Gastroesophageal sphincter (tissue), 4 donors: ENCODE results near the gene LINC00305. TPM values are rescaled to one million over a fixed set of nuclear protein-coding genes. Genes with fewer than 3 reads are reported as not detected.

Source experiments
- ATAC-seq: fragments of 150-250 bp; one replicate; pipeline ENCODE4 v1.9.1; 2016; ENCODE audit warnings: mild to moderate bottlenecking, moderate library complexity
- H3K27ac ChIP-seq, 4 donors: fragments of 200-600 bp; sonication (generic) in 3 of 4; 1 replicate in 3 of 4; 2 replicates in 1 of 4; pipeline ENCODE4 v1.5.1; 2016 to 2019
- H3K27me3 ChIP-seq: fragments of 200-600 bp; sonication (generic); one replicate; pipeline ENCODE4 v1.5.1; 2019
- H3K36me3 ChIP-seq, 2 donors: fragments of 200-600 bp; sonication (generic); one replicate each; pipeline ENCODE4 v1.5.1; 2019; ENCODE audit warnings: control low read depth in 1 of 2
- H3K4me1 ChIP-seq, 3 donors: fragments of 200-600 bp; sonication (generic); 1 replicate in 2 of 3; 2 replicates in 1 of 3; pipeline ENCODE4 v1.5.1; 2016 to 2019; ENCODE audit warnings: control low read depth in 2 of 3
- H3K4me3 ChIP-seq, 2 donors: fragments of 200-600 bp; sonication (generic); one replicate each; pipeline ENCODE4 v1.5.1; 2019; ENCODE audit warnings: mild to moderate bottlenecking in 1 of 2, moderate library complexity in 1 of 2
- H3K9me3 ChIP-seq, 3 donors: fragments of 200-600 bp; sonication (generic); one replicate each; pipeline ENCODE4 v1.5.1; 2017 to 2019; ENCODE audit warnings: control low read depth in 2 of 3
- CTCF ChIP-seq, 4 experiments: fragments of 200-600 bp in 2 of 4; fragments of 450-650 bp in 2 of 4; sonication (generic) in 1 of 4; IDR thresholded peaks; one replicate each; pipeline ENCODE4 v1.5.1; 2017 to 2019; ENCODE audit warnings: antibody characterized with exemption in 4 of 4, mild to moderate bottlenecking in 2 of 4, moderate library complexity in 2 of 4
- EP300 ChIP-seq: sonication (generic); formaldehyde crosslinking; IDR thresholded peaks from one replicate; pipeline ENCODE4 v1.6.1; 2017; ENCODE audit warnings: antibody characterized with exemption, mild to moderate bottlenecking
- POLR2A ChIP-seq, 2 donors: fragments of 450-650 bp; IDR thresholded peaks; one replicate each; pipeline ENCODE4 v1.6.1; 2017; ENCODE audit warnings: antibody characterized with exemption in 2 of 2, mild to moderate bottlenecking in 2 of 2, moderate library complexity in 1 of 2
- POLR2AphosphoS5 ChIP-seq: sonication (generic); formaldehyde crosslinking; IDR thresholded peaks from one replicate; pipeline ENCODE4 v1.6.1; 2017; ENCODE audit warnings: antibody characterized with exemption
- WGBS, 2 donors: methylation state at CpG; one replicate each; pipeline ENCODE4 v1.1.5; 2018; ENCODE audit warnings: low coverage in 1 of 2; 5-methylcytosine and 5-hydroxymethylcytosine counted together
- total RNA-seq, 4 donors: library from RNA; depleted of rRNA; stranded (reverse); fragments of >200 nt; gene quantifications; one replicate each; pipeline ENCODE4 v1.1.0, GENCODE V29; 2016

The LINC00305 gene
- total RNA-seq, 4 donors from 2014 or later, result not detected

GRCh38 chr18:64167408-64167925 is 18.6 kb upstream of the LINC00305 start:
- no peaks in the 10 kb centered on the region for H3K4me1 ChIP-seq
- no peak for ATAC-seq
- no peaks in the 10 kb centered on the region for H3K9me3 ChIP-seq
- H3K27ac ChIP-seq, result no peak overlapping the region
- no peak overlapping the region for H3K4me3 ChIP-seq
- TF ChIP-seq POLR2A (IDR thresholded peaks at IDR 0.05) (no peak), CTCF (IDR thresholded peaks at IDR 0.05) (no peak), POLR2AphosphoS5 (no peak), EP300 (no peak)
- H3K27me3 ChIP-seq, result no peaks in the 10 kb centered on the region
- no peaks in the 10 kb centered on the region for H3K36me3 ChIP-seq

- Histone ChIP-seq H3K9me3 (no peaks in the 10 kb centered on the region), H3K27ac (no peak overlapping the region), H3K36me3 (no peaks in the 10 kb centered on the region), H3K4me3 (no peak overlapping the region), H3K4me1 (no peaks in the 10 kb centered on the region), H3K27me3 (no peaks in the 10 kb centered on the region)
- TF ChIP-seq POLR2AphosphoS5, result no peak
- no peak for TF ChIP-seq EP300
- TF ChIP-seq POLR2A (IDR thresholded peaks at IDR 0.05), result no peak
- TF ChIP-seq CTCF (IDR thresholded peaks at IDR 0.05), result no peak
- no peak for ATAC-seq
- 44 to 47% methylated on average over 2 of the region's 2 CpGs for WGBS, 2 donors
Observed at GRCh38 chr18:64165906-64166305, 17.0 kb upstream of the LINC00305 start.

GRCh38 chr18:64164883-64165282 is 16.0 kb upstream of the LINC00305 start:
- Histone ChIP-seq H3K4me3 (no peak overlapping the region), H3K9me3 (no peaks in the 10 kb centered on the region), H3K27me3 (no peaks in the 10 kb centered on the region), H3K36me3 (no peaks in the 10 kb centered on the region), H3K4me1 (no peaks in the 10 kb centered on the region), H3K27ac (no peak overlapping the region)
- TF ChIP-seq POLR2AphosphoS5 (no peak), POLR2A (IDR thresholded peaks at IDR 0.05) (no peak), EP300 (no peak), CTCF (IDR thresholded peaks at IDR 0.05) (no peak)
- no peak for ATAC-seq
- 86 to 100% methylated on average over 2 to 3 of the region's 4 CpGs for WGBS, 2 donors

GRCh38 chr18:64149916-64150438 is 1.1 kb upstream of the LINC00305 start:
- no peak overlapping the region for H3K27ac ChIP-seq
- no peaks in the 10 kb centered on the region for H3K9me3 ChIP-seq
- H3K4me1 ChIP-seq, result no peaks in the 10 kb centered on the region
- WGBS, 2 donors, result 86 to 98% methylated on average over 7 to 11 of the region's 11 CpGs
- no peak overlapping the region for H3K4me3 ChIP-seq
- no peaks in the 10 kb centered on the region for H3K36me3 ChIP-seq
- ATAC-seq, result no peak
- TF ChIP-seq EP300 (no peak), POLR2AphosphoS5 (no peak), POLR2A (IDR thresholded peaks at IDR 0.05) (no peak), CTCF (IDR thresholded peaks at IDR 0.05) (no peak)
- H3K27me3 ChIP-seq, result no peaks in the 10 kb centered on the region

- Histone ChIP-seq H3K27ac (no peak overlapping the region), H3K4me1 (no peaks in the 10 kb centered on the region), H3K9me3 (no peaks in the 10 kb centered on the region), H3K4me3 (no peak overlapping the region), H3K36me3 (no peaks in the 10 kb centered on the region), H3K27me3 (no peaks in the 10 kb centered on the region)
- 69% methylated on average over 1 of the region's 1 CpG; no CpG with 5 or more reads in 1 of the 2 donors for WGBS, 2 donors
- ATAC-seq, result no peak
- TF ChIP-seq CTCF (IDR thresholded peaks at IDR 0.05), result no peak
- no peak for TF ChIP-seq POLR2AphosphoS5
- no peak for TF ChIP-seq EP300
- TF ChIP-seq POLR2A (IDR thresholded peaks at IDR 0.05), result no peak
Observed at GRCh38 chr18:64142904-64143303, 6.0 kb downstream of the LINC00305 start.
